K562 (cell line): ENCODE data around the gene KCP. TPM values are rescaled to one million over a fixed set of nuclear protein-coding genes. Genes with fewer than 3 reads are reported as not detected.

Experiments
- ARID3B ChIP-seq: fragments of 250-450 bp; sonication (Bioruptor Pico); IDR thresholded peaks from 2 replicates; pipeline ENCODE4 v1.4.0; 2020; ENCODE audit warnings: borderline replicate concordance
- ZNF134 ChIP-seq: fragments of 250-450 bp; sonication (Bioruptor Pico); conservative IDR thresholded peaks from 2 replicates; pipeline ENCODE4 v1.4.0; 2020
- ZNF561 ChIP-seq: fragments of 450-650 bp; formaldehyde crosslinking; conservative IDR thresholded peaks from 2 replicates; pipeline ENCODE4 v1.4.0; 2020; ENCODE audit warnings: mild to moderate bottlenecking, moderate library complexity
- polyA plus RNA-seq, 8 experiments: library from polyadenylated mRNA; depleted of rRNA in 4 of 8; stranded (reverse) in 5 of 8; unstranded in 3 of 8; fragments of >200 nt; fragmentation: Nextera tagmentation in 2 of 8; fragmentation: Illumina TruSeq in 1 of 8; extraction: Ambion mirVana in 2 of 8; extraction: Trizol in 1 of 8; gene quantifications; 2 replicates each; pipeline versions ENCODE4 v1.2.1 to v1.2.3, GENCODE V29; 2011 to 2014; ENCODE audit warnings: inconsistent platforms in 1 of 8, missing spikeins in 1 of 8
- total RNA-seq, 7 experiments: library from RNA; depleted of rRNA in 6 of 7; stranded (reverse); fragments of >200 nt in 6 of 7; fragmentation: Illumina TruSeq in 2 of 7; extraction: Trizol in 2 of 7; gene quantifications; 2 replicates each; pipeline versions ENCODE4 v1.2.1 to v1.2.3, GENCODE V29; 2011 to 2021; ENCODE audit warnings: low replicate concordance in 1 of 7
- TF ChIP-seq, protein P1 (sequence below): fragments of 250-450 bp; sonication (Bioruptor Pico); IDR thresholded peaks from 2 replicates; pipeline ENCODE4 v1.4.0; 2020; ENCODE audit warnings: mild to moderate bottlenecking, moderate library complexity, borderline replicate concordance

The KCP gene
- total and polyA plus RNA-seq, 9 of the 15 experiments (the other 6 are each of a cell fraction or from before 2014, with no cell fraction given), result 0.06 to 0.17 (median 0.12) TPM; not detected in 3

- TF ChIP-seq, protein P1, sequence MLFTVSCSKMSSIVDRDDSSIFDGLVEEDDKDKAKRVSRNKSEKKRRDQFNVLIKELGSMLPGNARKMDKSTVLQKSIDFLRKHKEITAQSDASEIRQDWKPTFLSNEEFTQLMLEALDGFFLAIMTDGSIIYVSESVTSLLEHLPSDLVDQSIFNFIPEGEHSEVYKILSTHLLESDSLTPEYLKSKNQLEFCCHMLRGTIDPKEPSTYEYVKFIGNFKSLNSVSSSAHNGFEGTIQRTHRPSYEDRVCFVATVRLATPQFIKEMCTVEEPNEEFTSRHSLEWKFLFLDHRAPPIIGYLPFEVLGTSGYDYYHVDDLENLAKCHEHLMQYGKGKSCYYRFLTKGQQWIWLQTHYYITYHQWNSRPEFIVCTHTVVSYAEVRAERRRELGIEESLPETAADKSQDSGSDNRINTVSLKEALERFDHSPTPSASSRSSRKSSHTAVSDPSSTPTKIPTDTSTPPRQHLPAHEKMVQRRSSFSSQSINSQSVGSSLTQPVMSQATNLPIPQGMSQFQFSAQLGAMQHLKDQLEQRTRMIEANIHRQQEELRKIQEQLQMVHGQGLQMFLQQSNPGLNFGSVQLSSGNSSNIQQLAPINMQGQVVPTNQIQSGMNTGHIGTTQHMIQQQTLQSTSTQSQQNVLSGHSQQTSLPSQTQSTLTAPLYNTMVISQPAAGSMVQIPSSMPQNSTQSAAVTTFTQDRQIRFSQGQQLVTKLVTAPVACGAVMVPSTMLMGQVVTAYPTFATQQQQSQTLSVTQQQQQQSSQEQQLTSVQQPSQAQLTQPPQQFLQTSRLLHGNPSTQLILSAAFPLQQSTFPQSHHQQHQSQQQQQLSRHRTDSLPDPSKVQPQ, result no peak
- no peak for TF ChIP-seq ARID3B (CRISPR knock-in tag)
- TF ChIP-seq ZNF134, result no peak
- TF ChIP-seq ZNF561, result no peak
Measured at GRCh38 chr7:128940494-128941322, 30.2 kb upstream of the KCP start (continued).
